ENCODE data around the gene FAM210A.
"Not testable (repeated sequence)": the region's sequence is repeated elsewhere in the genome, so short reads cannot be mapped to it uniquely, and the experiment has no call there.

- TF ChIP-seq POLR2AphosphoS5, CTCF, EP300 (IDR thresholded peaks at IDR 0.05): not testable (repeated sequence)
Measured at GRCh38 chr18:13695337-13695736, 31.0 kb downstream of the FAM210A start.

Measured in upper lobe of left lung (tissue), 4 donors.